Vagina (tissue), 2 donors: ENCODE results near the gene SLC22A4. TPM values are rescaled to one million over a fixed set of nuclear protein-coding genes. Genes with fewer than 3 reads are reported as not detected.

ENCODE experiments used
- DNase-seq, 2 donors: peaks; one replicate each; pipeline ENCODE4 v3.0.0-alpha.2; 2017; ENCODE audit errors: extremely low spot score in 2 of 2
- H3K27ac ChIP-seq: fragments of 200-600 bp; sonication (generic); one replicate; pipeline ENCODE4 v1.5.1; 2019
- H3K27me3 ChIP-seq: fragments of 200-600 bp; sonication (generic); one replicate; pipeline ENCODE4 v1.5.1; 2019
- H3K36me3 ChIP-seq, 2 donors: fragments of 200-600 bp; sonication (generic); one replicate each; pipeline ENCODE4 v1.5.1; 2017 to 2019
- H3K4me1 ChIP-seq: fragments of 200-600 bp; sonication (generic); one replicate; pipeline ENCODE4 v1.5.1; 2019
- H3K4me3 ChIP-seq, 2 donors: fragments of 200-600 bp; sonication (generic); 1 replicate in 1 of 2; 2 replicates in 1 of 2; pipeline ENCODE4 v1.5.1; 2016 to 2019
- H3K9me3 ChIP-seq: fragments of 200-600 bp; sonication (generic); one replicate; pipeline ENCODE4 v1.5.1; 2019
- POLR2A ChIP-seq, 2 donors: fragments of 450-650 bp; IDR thresholded peaks; one replicate each; pipeline ENCODE4 v1.6.1; 2017; ENCODE audit warnings: antibody characterized with exemption in 2 of 2, mild to moderate bottlenecking in 2 of 2, moderate library complexity in 2 of 2
- POLR2AphosphoS5 ChIP-seq, 2 donors: sonication (generic); formaldehyde crosslinking; IDR thresholded peaks; one replicate each; pipeline ENCODE4 v1.9.0; 2017; ENCODE audit warnings: antibody characterized with exemption in 2 of 2, mild to moderate bottlenecking in 2 of 2, low read depth in 1 of 2; ENCODE audit not compliant: insufficient read depth in 1 of 2
- intact Hi-C: fragments of 100-400 bp; cut with DNase I; formaldehyde crosslinking; loops from one replicate; pipeline ENCODE4 v1.15.1; 2023
- total RNA-seq: library from RNA; depleted of rRNA; stranded (reverse); fragments of >200 nt; gene quantifications from one replicate; pipeline ENCODE4 v1.2.3, GENCODE V29; 2016
- TF ChIP-seq, protein P1 (sequence below), 3 experiments: fragments of 450-650 bp in 2 of 3; fragments of 200-600 bp in 1 of 3; sonication (generic) in 1 of 3; IDR thresholded peaks; one replicate each; pipeline ENCODE4 v1.5.1; 2017 to 2019; ENCODE audit warnings: antibody characterized with exemption in 3 of 3, mild to moderate bottlenecking in 2 of 3, moderate library complexity in 2 of 3

SLC22A4 gene
- total RNA-seq, 1 donor from 2014 or later = 1.7 TPM

DNA sequence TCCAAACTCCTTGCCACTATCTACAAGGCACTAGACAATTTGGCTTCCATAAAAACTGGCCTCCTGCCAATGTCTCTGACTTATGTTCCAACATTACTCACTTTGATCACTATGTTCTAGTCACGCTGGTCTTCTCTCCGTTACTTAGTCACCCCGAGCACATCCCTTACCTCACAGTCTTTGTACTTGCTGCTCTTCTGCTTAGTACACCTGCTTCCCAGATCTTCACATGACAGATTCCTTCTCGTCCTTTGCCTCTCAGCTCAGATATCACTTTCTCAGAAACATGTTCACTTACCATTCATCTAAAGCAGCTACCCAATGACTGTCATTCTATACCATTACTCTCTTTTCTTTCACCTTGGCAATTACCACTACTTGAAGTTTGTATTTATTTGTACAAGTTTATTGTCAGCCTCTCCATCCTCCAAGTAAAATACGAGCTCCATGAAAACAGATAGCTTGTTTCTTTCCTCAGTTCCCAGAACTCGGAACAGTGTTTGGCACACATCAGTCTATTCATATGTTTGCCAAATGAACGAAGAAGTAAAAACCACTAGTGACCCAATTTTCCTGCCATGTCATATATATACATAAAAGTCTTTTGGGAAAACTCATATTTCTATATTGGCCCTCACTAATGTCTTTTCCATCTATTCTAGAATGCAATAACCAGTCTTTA is 69.4 kb downstream of the SLC22A4 start:
- no peak overlapping the region for H3K27ac ChIP-seq

DNA sequence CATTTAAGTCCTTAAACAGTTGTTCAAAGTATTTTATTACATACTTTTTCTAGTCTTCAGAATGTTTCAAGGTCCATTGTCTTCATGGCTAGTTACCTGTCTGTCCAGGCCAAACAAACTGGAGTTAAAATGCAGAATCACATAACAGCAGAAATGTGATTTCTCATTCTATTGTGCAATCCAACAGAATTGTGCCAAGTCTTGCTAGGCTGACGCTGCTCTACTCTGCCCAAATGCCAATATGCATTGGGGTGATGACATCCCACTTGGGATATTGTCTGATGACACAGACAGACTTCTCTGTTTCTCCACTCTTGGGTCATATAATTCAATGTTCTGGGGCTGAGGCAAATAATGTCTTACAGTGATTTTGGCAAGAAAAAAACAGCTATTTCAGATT is 70.1 kb downstream of the SLC22A4 start:
- intact Hi-C loops = loop anchor here (10.0 kb wide), 1 partner anchor 70 kb away; the partner anchor contains the start of gene SLC22A4
- no peak overlapping the region for H3K4me3 ChIP-seq
- no peaks in the 10 kb centered on the region for H3K36me3 ChIP-seq
- no peaks in the 10 kb centered on the region for H3K27me3 ChIP-seq
- H3K9me3 ChIP-seq = no peaks in the 10 kb centered on the region
- peaks cover 26% of the 10 kb centered on the region for H3K4me1 ChIP-seq
- H3K27ac ChIP-seq = peak overlapping the region; percentile 21
- peak in 1 of 2 donors; percentile 89 for DNase-seq
- peak in 1 of 2 donors; percentile 61 for TF ChIP-seq POLR2AphosphoS5 (IDR thresholded peaks at IDR 0.05; ENCODE audit: insufficient read depth in 1 of 2, low read depth in 1 of 2)
- TF ChIP-seq, protein P1, sequence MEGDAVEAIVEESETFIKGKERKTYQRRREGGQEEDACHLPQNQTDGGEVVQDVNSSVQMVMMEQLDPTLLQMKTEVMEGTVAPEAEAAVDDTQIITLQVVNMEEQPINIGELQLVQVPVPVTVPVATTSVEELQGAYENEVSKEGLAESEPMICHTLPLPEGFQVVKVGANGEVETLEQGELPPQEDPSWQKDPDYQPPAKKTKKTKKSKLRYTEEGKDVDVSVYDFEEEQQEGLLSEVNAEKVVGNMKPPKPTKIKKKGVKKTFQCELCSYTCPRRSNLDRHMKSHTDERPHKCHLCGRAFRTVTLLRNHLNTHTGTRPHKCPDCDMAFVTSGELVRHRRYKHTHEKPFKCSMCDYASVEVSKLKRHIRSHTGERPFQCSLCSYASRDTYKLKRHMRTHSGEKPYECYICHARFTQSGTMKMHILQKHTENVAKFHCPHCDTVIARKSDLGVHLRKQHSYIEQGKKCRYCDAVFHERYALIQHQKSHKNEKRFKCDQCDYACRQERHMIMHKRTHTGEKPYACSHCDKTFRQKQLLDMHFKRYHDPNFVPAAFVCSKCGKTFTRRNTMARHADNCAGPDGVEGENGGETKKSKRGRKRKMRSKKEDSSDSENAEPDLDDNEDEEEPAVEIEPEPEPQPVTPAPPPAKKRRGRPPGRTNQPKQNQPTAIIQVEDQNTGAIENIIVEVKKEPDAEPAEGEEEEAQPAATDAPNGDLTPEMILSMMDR (IDR thresholded peaks at IDR 0.05) = no peak
- no peak for TF ChIP-seq POLR2A (IDR thresholded peaks at IDR 0.05)

More for the DNA sequence above, 69.4 kb downstream of the SLC22A4 start:
- intact Hi-C loops = loop anchor here (10.0 kb wide), 1 partner anchor 69 kb away; the partner anchor contains the start of gene SLC22A4
- TF ChIP-seq POLR2AphosphoS5 (IDR thresholded peaks at IDR 0.05; ENCODE audit: insufficient read depth in 1 of 2, low read depth in 1 of 2) (peak in 1 of 2 donors; percentile 70), POLR2A (IDR thresholded peaks at IDR 0.05) (no peak)
- TF ChIP-seq, protein P1 (IDR thresholded peaks at IDR 0.05) = no peak
- no peaks in the 10 kb centered on the region for H3K9me3 ChIP-seq
- H3K27me3 ChIP-seq = no peaks in the 10 kb centered on the region
- no peak for DNase-seq
- no peaks in the 10 kb centered on the region for H3K36me3 ChIP-seq
- H3K4me1 ChIP-seq = peaks cover 19% of the 10 kb centered on the region
- H3K4me3 ChIP-seq = no peak overlapping the region

DNA sequence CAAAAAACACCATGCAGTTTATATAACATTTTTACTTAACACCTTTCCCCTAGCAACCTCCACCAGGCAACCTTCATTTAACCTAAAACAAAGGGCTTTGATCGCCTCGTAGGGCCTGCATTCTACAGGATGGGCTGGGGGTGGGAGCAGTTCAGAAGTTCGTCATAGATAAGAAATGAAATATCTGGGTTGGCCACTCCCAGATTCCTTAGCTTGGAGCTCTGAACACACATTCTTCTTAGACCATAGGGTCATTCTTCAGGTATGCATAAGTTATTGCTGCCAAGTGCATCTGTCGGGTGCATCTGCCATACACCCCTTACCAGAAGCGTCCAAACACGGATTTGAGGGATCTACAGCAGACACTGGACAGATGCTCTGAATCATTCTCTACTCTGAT is 71.0 kb downstream of the SLC22A4 start:
- Histone ChIP-seq H3K9me3 (no peaks in the 10 kb centered on the region), H3K36me3 (no peaks in the 10 kb centered on the region), H3K4me1 (peaks cover 28% of the 10 kb centered on the region), H3K27ac (no peak overlapping the region), H3K4me3 (no peak overlapping the region), H3K27me3 (no peaks in the 10 kb centered on the region)
- TF ChIP-seq POLR2AphosphoS5 (IDR thresholded peaks at IDR 0.05; ENCODE audit: insufficient read depth in 1 of 2, low read depth in 1 of 2) = no peak
- TF ChIP-seq, protein P1 (IDR thresholded peaks at IDR 0.05) = no peak
- TF ChIP-seq POLR2A (IDR thresholded peaks at IDR 0.05) = no peak
- intact Hi-C loops = loop anchor here (10.0 kb wide), 1 partner anchor 70 kb away; the partner anchor contains the start of gene SLC22A4
- DNase-seq = peak in 1 of 2 donors; percentile 64

DNA sequence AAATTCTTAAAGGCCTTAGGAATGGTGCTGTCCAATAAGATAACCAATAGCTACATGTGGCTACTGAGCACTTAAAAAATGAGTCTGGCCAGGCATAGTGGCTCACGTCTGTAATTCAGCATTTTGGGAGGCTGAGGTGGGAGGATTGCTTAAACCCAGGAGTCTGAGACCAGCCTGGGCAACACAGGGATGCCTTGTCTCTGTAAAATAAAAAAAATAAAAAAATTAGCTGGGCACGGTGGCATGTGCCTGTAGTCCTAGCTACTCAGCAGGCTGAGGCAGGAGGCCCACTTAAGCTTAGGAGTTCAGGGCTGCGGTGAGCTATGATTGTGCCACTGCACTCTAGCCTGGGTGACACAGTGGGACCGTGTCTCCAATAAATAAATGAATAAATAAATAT is 74.0 kb downstream of the SLC22A4 start:
- no peak overlapping the region for H3K4me3 ChIP-seq
- H3K27me3 ChIP-seq = no peaks in the 10 kb centered on the region
- DNase-seq = peak in 1 of 2 donors; percentile 67
- TF ChIP-seq POLR2AphosphoS5 (IDR thresholded peaks at IDR 0.05; ENCODE audit: insufficient read depth in 1 of 2, low read depth in 1 of 2) = no peak
- TF ChIP-seq, protein P1 (IDR thresholded peaks at IDR 0.05) = no peak
- TF ChIP-seq POLR2A (IDR thresholded peaks at IDR 0.05) = no peak
- H3K9me3 ChIP-seq = no peaks in the 10 kb centered on the region
- intact Hi-C loops = loop anchor here (10.0 kb wide), 1 partner anchor 73 kb away; the partner anchor contains the start of gene SLC22A4
- peaks cover 53% of the 10 kb centered on the region for H3K4me1 ChIP-seq
- H3K27ac ChIP-seq = no peak overlapping the region
- H3K36me3 ChIP-seq = no peaks in the 10 kb centered on the region

DNA sequence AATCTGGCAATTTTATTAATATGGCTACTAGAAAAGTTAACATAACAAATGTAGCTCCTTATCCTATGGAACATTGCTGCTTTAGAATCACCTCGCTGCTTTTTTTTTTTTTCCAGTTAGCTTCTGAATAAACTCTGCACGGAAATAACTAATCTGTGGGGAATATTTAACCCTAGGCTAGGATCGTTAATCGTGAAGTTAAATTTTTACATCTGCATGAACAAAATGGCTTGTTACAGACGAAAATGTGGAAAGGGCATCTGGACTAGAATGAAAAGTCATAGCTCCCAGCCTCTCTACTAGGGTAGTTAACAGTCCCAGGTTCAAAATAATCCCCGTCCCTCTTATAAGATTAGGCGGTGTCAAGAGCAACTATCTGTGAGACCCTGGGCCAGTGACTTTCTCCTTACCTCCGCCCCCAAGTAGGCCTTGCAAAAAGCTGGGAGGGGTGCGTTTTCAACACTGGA is 74.8 kb downstream of the SLC22A4 start:
- TF ChIP-seq POLR2A (IDR thresholded peaks at IDR 0.05) (no peak), POLR2AphosphoS5 (IDR thresholded peaks at IDR 0.05; ENCODE audit: insufficient read depth in 1 of 2, low read depth in 1 of 2) (no peak)
- TF ChIP-seq, protein P1 (IDR thresholded peaks at IDR 0.05) = no peak
- no peak for DNase-seq
- no peaks in the 10 kb centered on the region for H3K27me3 ChIP-seq
- intact Hi-C loops = loop anchor here (10.0 kb wide), 1 partner anchor 74 kb away; the partner anchor contains the start of gene SLC22A4
- H3K4me3 ChIP-seq = peak overlapping the region; percentile 58 to 74
- H3K4me1 ChIP-seq = peaks cover 44% of the 10 kb centered on the region
- no peaks in the 10 kb centered on the region for H3K9me3 ChIP-seq
- H3K27ac ChIP-seq = peak overlapping the region; percentile 87
- H3K36me3 ChIP-seq = no peaks in the 10 kb centered on the region
